DMS79 (cell line): ENCODE data around the gene MTMR4.
A peak's percentile ranks its signal among the peaks of the same experiment; 100 is the strongest.
"Not testable (repeated sequence)": the region's sequence is repeated elsewhere in the genome, so short reads cannot be mapped to it uniquely, and the experiment has no call there.

ENCODE experiments used
- DNase-seq: peaks from one replicate; lab custom pipeline; 2025; lab: John Stamatoyannopoulos, UW

MTMR4 gene

GRCh38 chr17:58513965-58514769, at the start of gene MTMR4:
Gene MTMR4, minus strand, starts transcription at chr17:58514638. Its CDS starts 231 bp downstream, at chr17:58514407.
- peak; percentile 35 for DNase-seq

GRCh38 chr17:58560511-58560910, 46.1 kb upstream of the MTMR4 start:
- DNase-seq = no peak

GRCh38 chr17:58557981-58558380, 43.5 kb upstream of the MTMR4 start:
- DNase-seq = no peak

GRCh38 chr17:58556833-58557250, 42.4 kb upstream of the MTMR4 start:
- DNase-seq = no peak

- not testable (repeated sequence) for DNase-seq
Measured at GRCh38 chr17:58555109-58555508, 40.7 kb upstream of the MTMR4 start.

- DNase-seq = no peak
Measured at GRCh38 chr17:58541249-58541648, 26.8 kb upstream of the MTMR4 start.

GRCh38 chr17:58539698-58540097, 25.3 kb upstream of the MTMR4 start:
- no peak for DNase-seq

- DNase-seq = no peak
Measured at GRCh38 chr17:58538811-58539409, 24.5 kb upstream of the MTMR4 start.

- no peak for DNase-seq
Measured at GRCh38 chr17:58537266-58537665, 22.8 kb upstream of the MTMR4 start.

GRCh38 chr17:58536542-58536941, 22.1 kb upstream of the MTMR4 start:
- no peak for DNase-seq

GRCh38 chr17:58535431-58535830, 21.0 kb upstream of the MTMR4 start:
- no peak for DNase-seq

GRCh38 chr17:58534901-58535421, 20.5 kb upstream of the MTMR4 start:
- DNase-seq = no peak

- no peak for DNase-seq
Measured at GRCh38 chr17:58534331-58534730, 19.9 kb upstream of the MTMR4 start.

- no peak for DNase-seq
Measured at GRCh38 chr17:58533616-58534188, 19.3 kb upstream of the MTMR4 start.

GRCh38 chr17:58532555-58532951, 18.1 kb upstream of the MTMR4 start:
- DNase-seq = no peak

GRCh38 chr17:58531661-58532554, 17.5 kb upstream of the MTMR4 start:
- peak; percentile 2 for DNase-seq

- DNase-seq = no peak
Measured at GRCh38 chr17:58531122-58531521, 16.7 kb upstream of the MTMR4 start.

- no peak for DNase-seq
Measured at GRCh38 chr17:58530655-58531054, 16.2 kb upstream of the MTMR4 start.

- DNase-seq = no peak
Measured at GRCh38 chr17:58529275-58529674, 14.8 kb upstream of the MTMR4 start.

- no peak for DNase-seq
Measured at GRCh38 chr17:58528443-58528842, 14.0 kb upstream of the MTMR4 start.

GRCh38 chr17:58527949-58528348, 13.5 kb upstream of the MTMR4 start:
- DNase-seq = no peak

GRCh38 chr17:58527306-58527705, 12.9 kb upstream of the MTMR4 start:
- no peak for DNase-seq
